Smooth muscle cell (in vitro differentiated cells): ENCODE measurements around the gene CEP57. TPM values are rescaled to one million over a fixed set of nuclear protein-coding genes. Genes with fewer than 3 reads are reported as not detected.

ENCODE experiments used
- DNase-seq: peaks from one replicate; lab custom pipeline; 2025; ENCODE audit not compliant: unreplicated experiment; lab: John Stamatoyannopoulos, UW
- H2AFZ ChIP-seq: fragments of 200-600 bp; sonication (generic); 2 replicates; pipeline ENCODE4 v1.6.0; 2016; ENCODE audit warnings: antibody characterized with exemption, low read depth, mild to moderate bottlenecking
- H3F3A ChIP-seq: fragments of 200-600 bp; sonication (generic); 2 replicates; pipeline ENCODE4 v1.6.0; 2017; ENCODE audit warnings: antibody characterized with exemption, low read depth
- H3K27ac ChIP-seq: fragments of 200-600 bp; sonication (generic); 2 replicates; pipeline ENCODE4 v1.5.1; 2016; ENCODE audit warnings: low read depth, mild to moderate bottlenecking
- H3K27me3 ChIP-seq: fragments of 200-600 bp; sonication (generic); 2 replicates; pipeline ENCODE4 v1.6.1; 2016; ENCODE audit warnings: low read depth, mild to moderate bottlenecking
- H3K36me3 ChIP-seq: fragments of 200-600 bp; sonication (generic); 2 replicates; pipeline ENCODE4 v1.5.1; 2016; ENCODE audit warnings: low read depth
- H3K4me1 ChIP-seq: fragments of 200-600 bp; sonication (generic); 2 replicates; pipeline ENCODE4 v1.5.1; 2016; ENCODE audit warnings: low read depth
- H3K4me2 ChIP-seq: fragments of 200-600 bp; sonication (generic); 2 replicates; pipeline ENCODE4 v1.6.0; 2016; ENCODE audit warnings: mild to moderate bottlenecking
- H3K4me3 ChIP-seq: fragments of 200-600 bp; sonication (generic); 2 replicates; pipeline ENCODE4 v1.5.1; 2016; ENCODE audit warnings: mild to moderate bottlenecking
- H3K79me2 ChIP-seq: fragments of 200-600 bp; sonication (generic); 2 replicates; pipeline ENCODE4 v1.6.0; 2016; ENCODE audit warnings: low read depth, mild to moderate bottlenecking
- H3K9ac ChIP-seq: fragments of 200-600 bp; sonication (generic); 2 replicates; pipeline ENCODE4 v1.6.0; 2016; ENCODE audit warnings: low read depth
- H3K9me3 ChIP-seq: fragments of 200-600 bp; sonication (generic); replicated peaks from 2 replicates; pipeline ENCODE4 v1.5.1; 2016; ENCODE audit warnings: low read depth
- H4K20me1 ChIP-seq: fragments of 200-600 bp; sonication (generic); 2 replicates; pipeline ENCODE4 v1.6.0; 2016; ENCODE audit warnings: low read depth
- CTCF ChIP-seq: fragments of 200-600 bp; sonication (generic); IDR thresholded peaks from 2 replicates; pipeline ENCODE4 v1.5.1; 2017; ENCODE audit warnings: borderline replicate concordance, mild to moderate bottlenecking, antibody characterized with exemption; ENCODE audit not compliant: insufficient read depth, poor library complexity, severe bottlenecking
- WGBS: methylation state at CpG from one replicate; pipeline ENCODE4 v1.1.7; 2016; ENCODE audit warnings: low lambda C conversion rate; 5-methylcytosine and 5-hydroxymethylcytosine counted together
- polyA plus RNA-seq: library from polyadenylated mRNA; unstranded; fragments of >200 nt; fragmentation: Nextera tagmentation; extraction: Ambion mirVana; gene quantifications from 2 replicates; pipeline ENCODE4 v1.2.1, GENCODE V29; 2016
- total RNA-seq: library from RNA; depleted of rRNA; stranded (reverse); fragments of >200 nt; gene quantifications from 2 replicates; pipeline ENCODE4 v1.2.3, GENCODE V29; 2014

Gene CEP57
- total and polyA plus RNA-seq, 2 experiments from 2014 or later, result 37.4 to 67.7 TPM

DNA sequence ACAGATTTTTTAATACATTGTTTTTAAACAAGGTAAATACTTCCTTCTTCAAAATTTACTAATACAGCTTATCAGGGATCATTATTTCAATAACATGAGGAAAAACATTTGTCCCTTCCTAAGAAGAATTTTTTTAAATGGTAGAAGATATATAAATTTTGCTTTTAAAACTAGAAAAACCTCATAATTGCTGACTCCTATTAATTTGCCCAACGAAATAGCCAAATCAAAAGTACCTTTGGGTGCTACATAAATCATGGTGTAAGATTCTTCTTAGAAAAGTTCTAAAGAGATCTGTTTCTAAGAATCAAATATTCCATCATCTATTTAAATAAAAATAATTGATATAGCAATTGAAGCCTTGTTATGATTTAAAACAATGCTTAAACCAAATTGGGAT is 54.9 kb downstream of the CEP57 start:
- peaks cover 2% of the 10 kb centered on the region for H3F3A ChIP-seq
- H3K36me3 ChIP-seq, result peaks cover 7% of the 10 kb centered on the region
- H4K20me1 ChIP-seq, result no peaks in the 10 kb centered on the region
- no peak for TF ChIP-seq CTCF
- H3K4me2 ChIP-seq, result no peak overlapping the region
- H3K4me1 ChIP-seq, result no peaks in the 10 kb centered on the region
- 98% methylated on average over 1 of the region's 1 CpG for WGBS
- H3K9ac ChIP-seq, result no peak overlapping the region
- no peaks in the 10 kb centered on the region for H3K27me3 ChIP-seq
- DNase-seq, result no peak
- no peak overlapping the region for H3K4me3 ChIP-seq
- no peaks in the 10 kb centered on the region for H3K9me3 ChIP-seq
- H3K79me2 ChIP-seq, result no peaks in the 10 kb centered on the region
- no peak overlapping the region for H3K27ac ChIP-seq
- no peak overlapping the region for H2AFZ ChIP-seq

GRCh38 chr11:95849087-95849825 is 59.0 kb downstream of the CEP57 start:
- no peak for DNase-seq
- peak; percentile 54 for TF ChIP-seq CTCF
- H3F3A ChIP-seq, result no peaks in the 10 kb centered on the region
- no peaks in the 10 kb centered on the region for H3K4me1 ChIP-seq
- no peaks in the 10 kb centered on the region for H4K20me1 ChIP-seq
- H3K9ac ChIP-seq, result no peak overlapping the region
- H3K9me3 ChIP-seq, result no peaks in the 10 kb centered on the region
- no peak overlapping the region for H2AFZ ChIP-seq
- peaks cover 7% of the 10 kb centered on the region for H3K36me3 ChIP-seq
- no peaks in the 10 kb centered on the region for H3K79me2 ChIP-seq
- 79% methylated on average over 6 of the region's 6 CpGs for WGBS
- no peak overlapping the region for H3K4me2 ChIP-seq
- no peaks in the 10 kb centered on the region for H3K27me3 ChIP-seq
- no peak overlapping the region for H3K4me3 ChIP-seq
- no peak overlapping the region for H3K27ac ChIP-seq

- Histone ChIP-seq H3K27ac (no peak overlapping the region), H3K36me3 (peaks cover 7% of the 10 kb centered on the region), H3K27me3 (no peaks in the 10 kb centered on the region), H3K4me2 (no peak overlapping the region), H3K79me2 (no peaks in the 10 kb centered on the region), H4K20me1 (no peaks in the 10 kb centered on the region), H3K9ac (no peak overlapping the region), H2AFZ (no peak overlapping the region), H3K9me3 (no peaks in the 10 kb centered on the region), H3K4me3 (no peak overlapping the region), H3K4me1 (no peaks in the 10 kb centered on the region), H3F3A (no peaks in the 10 kb centered on the region)
- no peak for TF ChIP-seq CTCF
- no peak for DNase-seq
These were observed 59.8 kb downstream of the CEP57 start for GRCh38 chr11:95850137-95850536.

DNA sequence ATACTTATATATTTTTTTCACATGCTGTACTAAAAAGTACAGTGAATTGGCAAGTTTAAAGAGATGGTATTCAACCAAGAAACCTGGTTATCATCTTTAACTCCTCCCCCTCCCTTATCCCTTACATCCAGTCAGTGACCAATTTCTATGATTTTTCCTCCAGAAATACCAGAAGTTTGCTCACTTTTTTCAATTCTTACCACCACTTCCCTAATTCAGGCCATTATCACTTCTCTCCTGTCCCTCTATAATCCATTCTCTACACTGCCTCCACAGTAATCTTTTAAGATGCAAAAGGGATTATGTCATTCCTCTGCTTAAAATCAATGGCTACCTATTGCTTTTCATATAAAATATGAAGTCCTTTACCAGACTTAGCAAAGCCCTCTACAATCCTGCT is 62.8 kb downstream of the CEP57 start:
- H3K27ac ChIP-seq, result no peak overlapping the region
- no peak for TF ChIP-seq CTCF
- H3K4me3 ChIP-seq, result no peak overlapping the region
- H3K9ac ChIP-seq, result no peak overlapping the region
- H3K79me2 ChIP-seq, result no peaks in the 10 kb centered on the region
- no peaks in the 10 kb centered on the region for H3K9me3 ChIP-seq
- no peak overlapping the region for H2AFZ ChIP-seq
- no peaks in the 10 kb centered on the region for H4K20me1 ChIP-seq
- no peaks in the 10 kb centered on the region for H3K27me3 ChIP-seq
- no peaks in the 10 kb centered on the region for H3K36me3 ChIP-seq
- no peaks in the 10 kb centered on the region for H3K4me1 ChIP-seq
- DNase-seq, result no peak
- no peaks in the 10 kb centered on the region for H3F3A ChIP-seq
- no peak overlapping the region for H3K4me2 ChIP-seq
